SKM-1 treated with dmso at 0.1 percent for 144 hours (cell line): ENCODE results near the gene CACNA2D4.

ENCODE experiments used
- DNase-seq: peaks from one replicate; lab custom pipeline; 2025; ENCODE audit not compliant: unreplicated experiment; lab: John Stamatoyannopoulos, UW

Gene CACNA2D4

DNA sequence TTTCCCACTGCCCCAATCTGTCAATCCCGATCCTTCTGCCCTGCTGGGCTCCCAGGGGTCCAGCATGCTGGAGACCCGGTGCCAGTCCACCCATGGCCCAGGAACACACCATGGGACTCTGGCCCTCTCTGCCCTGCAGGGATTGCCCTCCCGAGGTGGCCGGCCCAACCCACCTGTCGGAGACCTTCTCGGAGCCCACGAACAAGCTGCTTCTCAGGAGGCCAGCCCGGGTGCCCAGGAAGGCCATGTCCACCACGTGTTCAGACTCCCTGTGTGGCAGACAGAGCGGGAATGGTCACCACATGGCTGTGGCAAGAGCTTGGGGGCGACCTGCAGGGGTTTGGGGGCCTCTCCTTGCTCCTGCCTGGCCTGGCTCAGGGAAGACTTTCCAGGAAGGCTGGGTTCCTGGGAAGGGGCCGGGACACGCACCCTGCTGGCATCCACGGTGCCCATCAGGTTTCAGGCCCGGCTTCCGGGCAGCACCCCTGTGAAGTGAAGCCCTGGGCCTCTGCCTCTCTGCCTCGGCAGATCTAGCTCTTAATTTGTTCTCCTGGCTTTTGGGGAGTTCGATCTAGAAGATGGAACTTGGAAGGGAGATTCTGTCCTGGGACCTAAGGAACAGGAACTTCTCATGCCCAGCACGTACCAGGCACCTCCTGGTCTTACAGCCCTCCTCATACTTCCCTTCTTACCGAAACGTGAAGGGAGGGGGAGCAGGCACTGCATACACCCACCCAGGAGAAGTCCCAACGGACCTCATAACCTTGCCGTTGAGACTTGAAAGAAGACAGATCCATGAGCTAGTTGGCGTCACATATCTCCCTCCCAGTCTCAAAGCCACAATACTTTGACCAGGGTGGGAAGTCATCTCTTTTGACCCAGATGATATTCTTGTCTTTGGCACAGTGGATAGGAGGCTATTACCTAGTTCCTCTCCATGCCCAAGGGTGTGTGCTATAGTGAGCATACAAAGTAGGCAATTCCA lies 71.7 kb downstream of the CACNA2D4 start:
- DNase-seq = no peak

DNA sequence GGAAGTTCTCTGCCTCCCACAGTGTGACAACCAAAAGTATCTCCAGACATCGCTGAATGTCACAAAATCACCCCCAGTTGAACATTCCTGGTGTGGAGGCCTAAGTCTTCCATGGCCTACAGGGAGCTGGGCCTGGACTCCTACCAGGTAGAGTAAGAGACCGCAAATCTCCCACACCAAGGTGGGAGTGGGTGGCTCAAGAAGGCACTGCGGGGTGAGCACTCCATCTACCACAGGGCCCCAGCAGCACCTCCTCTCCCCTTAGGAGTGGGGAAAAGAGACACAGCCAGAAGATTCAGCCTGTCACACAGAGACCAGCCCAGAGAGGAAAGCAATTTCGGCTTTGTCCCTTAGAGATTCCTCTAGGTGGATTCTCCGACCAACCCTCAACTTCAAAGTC lies 72.6 kb downstream of the CACNA2D4 start:
- no peak for DNase-seq

DNA sequence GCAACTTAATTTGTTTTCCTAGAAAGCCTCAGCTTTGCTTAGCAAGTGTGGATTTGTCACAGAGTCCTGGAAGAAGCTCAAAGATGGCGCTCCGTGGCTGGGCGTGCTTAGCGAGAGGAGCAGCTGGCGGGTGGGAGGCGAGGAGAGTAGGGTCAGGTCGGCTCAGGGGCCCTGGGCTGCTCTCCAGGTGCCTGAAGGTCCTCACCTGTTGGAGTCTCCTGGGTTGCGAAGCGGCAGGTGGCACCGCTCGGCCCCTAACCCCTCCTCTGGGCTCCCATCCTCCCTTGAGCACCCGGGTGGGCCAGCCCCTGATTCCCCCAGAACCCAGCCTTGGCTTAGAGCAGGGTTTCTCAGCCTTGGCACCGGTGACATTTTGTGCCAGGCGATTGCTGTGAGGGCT lies 73.0 kb downstream of the CACNA2D4 start:
- DNase-seq = no peak

DNA sequence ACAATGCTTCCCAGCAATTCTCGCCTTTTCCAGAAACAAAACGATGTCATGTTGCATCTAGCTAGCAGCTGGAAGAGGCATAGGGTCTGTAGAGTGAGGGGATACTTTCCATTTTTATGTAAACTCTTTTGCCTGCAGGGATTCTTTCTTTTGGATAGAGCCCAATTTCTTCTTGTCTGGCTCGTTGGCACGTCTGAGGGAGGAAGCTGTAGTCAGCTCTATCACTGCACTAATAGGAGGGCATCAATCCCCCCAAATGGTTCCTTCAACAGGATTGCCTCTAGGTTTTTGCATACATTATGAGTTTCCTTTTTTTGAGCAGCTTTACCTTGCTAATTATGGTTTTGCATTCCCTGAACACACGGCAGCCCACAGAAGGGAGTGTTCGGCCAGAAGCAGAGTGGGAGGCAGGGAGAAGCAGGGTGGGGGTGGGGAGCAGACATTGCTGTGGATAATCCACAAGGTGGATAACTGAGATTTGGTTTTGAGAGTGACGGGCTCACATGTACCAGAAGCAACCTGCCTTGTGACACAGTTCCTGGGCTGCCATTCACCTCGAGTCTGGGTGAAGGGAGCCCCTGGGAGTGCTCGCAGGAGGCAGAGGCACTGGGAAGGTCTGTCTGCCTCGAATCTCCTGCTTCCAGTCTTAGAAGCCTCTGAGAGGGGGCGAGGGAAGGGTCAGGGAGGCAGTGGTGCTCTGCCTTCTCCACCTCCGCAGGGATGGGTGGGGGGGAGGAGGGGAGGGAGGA lies 73.6 kb downstream of the CACNA2D4 start:
- no peak for DNase-seq

DNA sequence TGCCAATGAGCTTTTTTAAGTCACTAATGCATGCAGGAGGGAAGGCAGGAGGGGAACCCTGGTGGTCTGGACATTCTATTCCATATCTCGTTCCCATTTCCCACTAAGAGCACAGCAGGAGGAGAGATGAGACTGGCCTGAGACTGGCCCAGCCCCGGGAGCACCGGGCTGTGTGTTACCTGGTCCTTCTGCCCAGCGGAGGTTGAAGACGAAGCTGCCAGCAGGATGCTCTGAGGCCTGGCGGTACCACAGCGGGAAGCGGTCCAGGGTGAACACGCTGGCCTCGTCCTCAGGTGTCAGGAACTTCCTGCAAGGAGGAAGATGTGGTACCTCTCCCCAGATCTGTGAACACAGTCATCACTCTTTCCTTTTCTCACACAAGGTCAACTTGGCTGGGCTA lies 74.2 kb downstream of the CACNA2D4 start:
- DNase-seq = no peak

DNA sequence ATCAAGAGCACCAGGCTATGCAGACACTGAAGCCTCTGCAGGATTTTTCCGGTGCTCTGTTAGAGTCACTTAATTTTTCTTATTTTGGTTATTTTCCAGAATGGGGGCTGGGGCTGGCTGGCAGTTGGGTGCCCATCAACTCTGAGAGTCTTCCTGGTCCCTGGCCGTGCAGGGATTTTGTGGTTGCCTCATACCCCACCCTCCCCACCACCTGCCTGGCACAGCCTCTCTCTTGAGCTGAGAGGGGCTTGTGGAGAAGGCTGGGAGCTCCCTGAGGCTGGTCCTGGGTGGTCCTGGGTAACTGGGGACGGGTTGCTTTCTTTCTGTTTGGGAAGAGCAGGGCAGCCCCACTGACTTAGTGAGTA lies 74.8 kb downstream of the CACNA2D4 start:
- no peak for DNase-seq

DNA sequence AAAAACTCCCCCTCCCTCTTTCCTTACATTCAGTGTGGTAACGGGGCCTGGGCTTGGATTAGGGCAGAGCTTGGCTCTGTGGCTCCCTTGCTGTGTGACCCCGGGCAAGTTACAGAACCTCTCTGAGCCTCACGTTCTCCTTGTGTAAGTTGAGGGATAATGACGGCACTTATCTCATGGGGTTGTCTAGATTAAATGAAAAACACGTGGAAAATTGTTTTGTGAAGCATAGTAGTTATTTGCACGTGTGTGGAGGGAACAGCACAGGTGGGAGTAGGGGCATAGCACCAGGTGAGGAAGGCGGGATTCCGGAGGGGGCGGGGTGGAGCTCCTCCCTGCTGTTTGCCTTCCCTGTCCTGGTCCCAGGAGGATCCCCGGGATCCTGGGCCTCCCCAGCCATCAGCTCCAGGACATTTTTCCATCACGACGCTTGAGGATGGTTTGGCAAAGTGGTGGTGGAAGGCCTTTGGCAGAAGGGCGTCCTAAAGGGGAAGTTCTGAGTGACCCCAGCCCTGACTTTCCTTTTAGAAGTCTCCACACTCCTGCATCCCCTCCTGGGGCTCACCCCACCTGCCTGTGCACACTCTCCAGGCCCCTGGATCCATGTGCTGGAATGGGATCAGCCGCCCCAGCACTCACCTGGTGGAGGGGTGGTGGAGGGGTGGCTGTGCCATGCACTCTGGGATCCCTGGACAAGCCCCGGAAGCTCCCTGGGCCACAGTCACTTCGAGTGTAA lies 75.4 kb downstream of the CACNA2D4 start:
- DNase-seq = no peak

DNA sequence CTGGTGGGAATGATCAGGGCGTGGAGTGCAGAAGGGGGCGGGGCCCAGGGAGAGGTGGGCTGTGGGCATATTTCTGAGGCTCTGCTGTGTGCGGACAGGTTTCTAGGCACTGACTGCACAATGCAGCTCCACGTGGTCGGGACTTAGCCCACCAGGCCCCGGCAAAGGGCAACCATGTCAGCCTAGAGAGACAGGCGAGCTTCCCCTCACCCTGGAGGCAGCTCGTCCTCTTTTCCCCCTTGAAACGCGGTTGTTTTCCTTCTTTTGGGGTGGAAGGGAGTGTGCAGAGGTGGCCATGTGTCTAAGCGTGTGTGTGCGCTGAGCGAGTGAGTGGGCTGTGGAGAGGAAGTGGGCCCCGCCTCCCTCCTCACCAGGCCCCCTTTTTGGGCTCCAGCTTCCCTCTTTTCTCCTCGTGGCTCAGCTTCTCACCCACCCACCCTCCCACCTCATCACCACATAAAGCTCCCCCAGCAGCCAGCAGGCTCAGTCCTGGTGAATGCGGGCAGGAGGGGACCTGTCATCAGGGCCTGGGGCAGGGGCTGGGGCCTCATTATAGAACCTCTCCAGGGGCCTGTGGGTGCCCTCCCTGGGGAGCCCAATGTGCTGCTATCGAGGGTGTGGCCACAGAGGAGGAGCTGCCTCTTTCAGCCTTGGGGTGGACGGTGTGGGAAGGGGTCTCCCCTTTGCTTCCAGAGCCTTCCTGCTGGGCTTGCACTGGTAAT lies 76.1 kb downstream of the CACNA2D4 start:
- DNase-seq = no peak

DNA sequence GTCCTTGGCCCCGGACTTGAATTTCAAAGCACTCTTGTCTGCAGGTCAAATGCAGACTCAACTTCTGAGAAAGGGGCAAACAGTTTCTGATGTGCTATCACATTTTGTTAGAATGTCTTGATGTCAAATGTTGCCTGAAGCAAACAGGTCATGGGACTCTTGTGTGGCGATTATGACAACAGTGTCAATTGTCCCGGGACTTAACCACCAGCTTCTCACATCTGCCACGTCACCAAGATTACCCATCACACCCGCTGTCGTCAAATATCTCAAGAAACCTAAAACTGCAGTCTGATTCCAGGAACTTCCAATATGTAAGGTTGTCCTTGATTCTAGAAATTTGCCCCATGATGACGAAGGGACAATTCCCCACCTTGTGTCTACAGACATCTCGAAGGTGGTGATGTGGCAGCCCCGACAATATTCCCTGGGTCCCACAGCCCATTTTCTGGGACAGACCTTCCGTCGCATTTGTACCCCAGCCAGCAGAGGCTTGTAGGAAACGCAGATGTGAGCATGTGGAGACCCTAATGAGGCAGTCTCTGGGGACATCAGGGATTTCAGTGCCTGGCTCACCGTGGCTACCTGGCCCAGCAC lies 76.8 kb downstream of the CACNA2D4 start:
- DNase-seq = no peak

DNA sequence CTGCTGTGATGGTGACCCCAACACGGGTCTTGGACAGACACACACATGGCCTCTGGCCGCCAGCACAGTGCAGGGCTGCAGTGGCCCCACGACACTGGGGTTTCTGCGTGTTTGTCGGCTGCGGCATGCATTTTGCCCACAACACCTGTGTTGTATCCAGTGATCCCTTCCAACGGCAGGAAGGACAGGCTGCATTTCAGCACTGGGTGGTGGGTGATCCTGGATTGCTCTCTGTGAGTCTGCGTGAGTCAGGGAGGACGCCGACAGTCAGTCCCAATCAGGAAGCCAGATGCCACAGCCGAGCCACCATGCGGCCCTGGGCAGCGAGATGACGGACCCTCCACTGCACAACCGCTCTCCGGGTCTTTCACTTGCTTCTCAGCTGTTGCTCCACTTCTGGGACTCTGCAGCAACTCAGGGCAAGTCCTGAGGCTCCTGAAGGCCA lies 77.4 kb downstream of the CACNA2D4 start:
- no peak for DNase-seq

DNA sequence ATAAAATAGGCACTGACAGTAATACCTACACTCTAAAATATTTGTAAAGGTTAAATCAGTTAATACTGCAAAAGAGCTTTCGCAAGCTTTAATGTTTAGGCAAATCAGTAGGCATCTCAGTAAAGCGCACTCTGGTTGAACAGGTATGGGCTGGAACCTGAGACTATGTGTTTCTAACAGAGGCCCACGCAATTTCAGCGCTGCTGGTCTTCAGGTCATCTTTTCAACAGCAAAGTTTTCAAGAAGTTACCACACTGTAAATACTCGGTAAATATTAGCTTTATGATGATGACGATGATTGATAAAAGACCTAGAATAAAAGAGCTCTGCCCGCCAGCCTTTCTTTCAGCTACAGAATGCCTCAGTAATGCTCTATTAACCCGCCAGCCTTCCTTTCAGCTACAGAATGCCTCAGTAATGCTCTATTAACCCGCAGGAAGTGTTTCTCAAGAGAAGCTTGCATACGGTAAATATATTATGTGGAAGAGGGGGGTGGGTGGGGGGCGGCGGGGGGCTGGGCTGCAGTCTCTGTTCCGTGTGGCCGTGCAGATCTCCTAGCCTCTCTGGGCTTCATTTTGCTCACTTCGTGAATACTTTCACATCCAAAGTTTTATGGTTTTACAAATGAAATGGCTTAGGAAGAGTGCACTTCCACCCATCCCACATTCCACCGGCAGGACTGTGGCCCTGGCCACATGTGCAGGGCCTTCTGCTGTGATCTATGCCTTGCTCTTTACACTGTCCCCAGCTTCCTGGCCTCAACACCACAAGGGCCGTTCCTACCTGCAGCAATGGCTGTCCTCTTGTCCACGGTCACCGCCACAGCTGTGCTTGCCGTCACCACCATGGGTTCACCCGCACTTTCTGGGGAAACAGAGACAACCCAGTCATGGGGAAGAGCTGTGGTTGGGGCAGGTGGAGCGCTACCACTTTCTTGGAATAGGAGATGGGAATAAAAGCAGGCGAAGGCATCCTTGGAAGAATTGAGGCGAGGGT lies 78.2 kb downstream of the CACNA2D4 start:
- no peak for DNase-seq

DNA sequence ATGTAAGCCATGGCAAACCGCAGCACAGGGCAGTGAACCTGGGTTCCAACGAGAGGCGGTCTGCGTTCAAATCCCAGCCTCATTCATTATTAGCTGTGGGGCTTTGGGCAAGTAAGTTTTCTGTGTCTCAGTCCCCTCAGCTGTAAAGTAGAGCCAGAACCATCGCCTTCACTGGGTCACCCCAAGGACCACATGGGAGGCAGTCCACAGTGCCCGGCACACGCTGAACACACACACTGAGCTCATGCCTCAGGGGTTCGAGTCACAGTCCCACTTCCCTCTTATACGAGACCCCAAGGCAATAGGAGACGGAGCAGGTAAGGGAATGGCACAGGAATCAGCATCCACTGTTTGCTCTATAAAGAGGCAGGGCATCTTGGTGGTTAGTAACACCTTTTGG lies 79.0 kb downstream of the CACNA2D4 start:
- DNase-seq = no peak

DNA sequence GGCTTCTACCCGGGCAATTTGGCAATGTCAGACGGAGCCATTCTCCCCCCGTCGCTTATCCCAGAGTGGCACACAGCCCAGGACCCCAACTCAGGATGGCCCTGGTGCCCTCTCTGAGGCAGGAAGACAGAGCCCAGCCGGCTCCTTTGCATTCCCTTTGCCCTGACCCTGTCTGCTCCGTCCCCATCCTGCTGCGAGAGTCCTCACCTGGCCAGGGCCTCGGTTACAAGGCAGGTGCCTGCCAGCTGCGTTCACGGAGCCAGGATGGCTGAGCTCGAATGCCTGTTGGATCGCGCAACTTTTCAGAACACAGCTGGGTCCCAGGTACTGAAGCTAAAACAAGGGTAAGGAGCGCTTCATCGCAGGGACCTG lies 79.5 kb downstream of the CACNA2D4 start:
- DNase-seq = no peak

DNA sequence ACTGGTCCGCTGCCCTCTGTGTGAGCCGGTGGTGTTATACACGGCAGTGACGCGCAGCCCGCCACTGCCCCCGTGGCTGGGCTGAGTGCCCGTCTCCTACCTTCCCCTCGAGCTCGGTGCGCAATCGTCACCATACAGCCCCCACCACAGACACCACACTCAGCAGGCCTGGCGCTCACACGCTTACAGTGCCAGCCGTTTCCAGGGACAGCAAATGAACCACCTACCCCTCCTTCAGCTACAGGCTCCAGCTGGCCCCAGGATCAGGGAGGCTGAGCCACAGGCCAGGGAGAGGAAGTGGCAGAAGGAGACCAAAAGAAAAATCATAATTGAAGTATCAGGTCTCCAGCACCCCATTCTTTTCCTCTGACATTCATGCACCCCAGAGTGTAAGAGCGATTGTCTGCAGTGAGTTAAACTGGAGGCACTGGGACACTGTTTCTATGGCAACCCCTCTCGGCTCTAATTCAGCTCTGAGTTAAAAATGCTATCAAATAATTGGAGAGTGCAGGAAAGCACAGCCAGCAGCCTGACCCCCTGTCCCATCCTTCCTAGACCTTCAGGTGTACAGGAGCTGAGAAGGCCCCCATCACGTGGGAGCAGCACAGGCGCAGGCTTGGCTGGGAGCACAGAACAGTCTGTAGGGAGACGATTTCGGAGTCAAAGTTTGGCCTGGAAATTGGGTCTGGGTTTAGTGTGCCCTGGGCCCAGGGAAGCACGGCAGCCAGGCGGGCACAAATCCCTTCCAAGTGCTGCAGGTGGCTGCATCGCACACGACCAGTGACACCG lies 80.1 kb downstream of the CACNA2D4 start:
- no peak for DNase-seq

DNA sequence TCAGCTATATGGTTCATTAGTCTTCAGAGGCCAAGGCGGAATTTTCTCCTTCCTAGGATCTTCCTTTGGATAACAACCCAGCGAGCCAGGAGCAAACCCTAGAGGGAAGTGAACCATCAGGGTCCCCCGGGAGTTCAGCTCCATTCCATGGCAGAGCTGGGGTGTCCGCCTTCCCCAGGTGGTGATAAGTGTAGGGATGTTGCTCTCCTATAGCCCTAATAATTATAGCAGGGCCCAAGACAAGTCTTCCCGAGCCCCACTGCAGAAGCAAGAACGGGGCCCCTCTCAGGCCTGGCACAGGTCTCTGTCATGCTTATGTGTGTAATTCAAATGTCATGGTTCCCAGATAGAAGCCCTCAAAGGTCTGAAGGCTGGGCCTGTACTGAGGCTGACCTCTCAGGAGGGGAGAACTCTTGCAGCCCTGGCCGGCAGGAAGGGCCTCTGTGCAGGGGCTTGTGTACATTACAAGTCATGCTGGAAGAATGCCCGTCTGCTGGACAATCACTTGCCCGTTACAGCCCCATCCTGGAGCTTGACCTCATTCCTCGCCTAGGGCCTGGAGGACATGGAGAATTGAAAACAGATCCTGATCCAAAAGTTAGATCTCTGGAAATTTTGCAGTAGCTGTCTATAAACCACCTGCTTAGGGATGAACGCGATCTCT lies 80.8 kb downstream of the CACNA2D4 start:
- DNase-seq = no peak

DNA sequence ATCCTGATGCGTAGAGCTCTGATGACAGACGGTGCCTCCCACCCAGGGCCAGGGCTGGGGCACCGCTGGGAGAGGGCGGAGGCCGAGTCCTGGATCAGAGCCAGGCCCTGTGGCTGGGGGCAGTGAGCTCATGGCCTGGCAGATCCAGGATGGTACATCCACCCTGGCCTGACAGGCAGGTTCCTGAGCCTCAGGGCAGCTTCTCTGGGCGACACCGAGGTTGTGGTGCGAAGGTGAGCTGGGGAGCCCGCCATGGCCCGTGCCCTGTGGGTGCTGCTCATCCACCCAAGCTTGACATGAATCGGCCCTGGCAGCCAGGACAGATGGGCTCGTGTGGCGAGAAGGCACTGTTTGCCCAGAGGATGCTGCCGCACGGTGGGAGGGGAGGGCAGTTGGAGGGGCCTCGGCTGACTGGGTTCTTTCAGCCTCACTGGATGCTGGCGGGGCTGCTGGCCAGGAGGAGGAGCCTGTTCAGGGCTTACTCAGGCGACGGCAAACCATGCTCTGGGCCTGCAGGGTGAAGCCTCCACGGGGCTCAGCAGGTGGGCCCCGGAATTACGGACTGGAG lies 81.5 kb downstream of the CACNA2D4 start:
- no peak for DNase-seq

DNA sequence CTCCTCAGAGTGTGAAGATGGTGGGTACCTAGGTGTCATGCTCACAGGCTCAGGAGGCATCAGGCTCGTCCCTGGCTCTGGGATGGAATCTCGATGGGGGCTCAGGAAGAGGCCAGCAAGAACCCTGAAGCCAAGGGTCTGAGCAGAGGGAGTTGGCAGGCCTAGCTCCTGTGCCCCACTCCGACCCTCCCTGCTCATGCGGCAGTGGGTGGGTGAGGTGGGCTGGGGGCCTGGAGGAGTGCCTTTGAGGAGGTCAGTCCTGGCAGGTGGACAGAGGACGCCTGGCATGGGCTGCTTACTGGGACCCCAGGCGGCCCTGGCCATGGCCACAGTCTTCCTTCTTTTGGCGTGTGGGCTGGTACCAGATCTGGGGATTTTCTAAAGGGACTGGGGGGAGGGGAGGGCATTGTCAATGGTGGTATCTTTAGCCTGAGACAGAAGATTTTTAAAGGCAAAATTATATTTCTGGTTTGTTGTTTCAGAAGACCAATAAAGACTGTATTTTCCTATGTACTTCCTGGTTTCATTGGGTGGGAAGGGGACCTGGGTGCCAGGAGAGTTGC lies 82.1 kb downstream of the CACNA2D4 start:
- DNase-seq = no peak
